Right atrium auricular region (tissue), 2 donors: ENCODE data around the gene TOR1AIP2. TPM values are rescaled to one million over a fixed set of nuclear protein-coding genes. Genes with fewer than 3 reads are reported as not detected.

Source experiments
- DNase-seq: peaks from one replicate; pipeline ENCODE4 v3.0.0-alpha.2; 2019; ENCODE audit warnings: low spot score
- H3K27ac ChIP-seq, 2 donors: fragments of 200-600 bp; sonication (generic); 1 replicate in 1 of 2; 2 replicates in 1 of 2; pipeline ENCODE4 v1.5.1; 2016 to 2019
- H3K27me3 ChIP-seq, 2 donors: fragments of 200-600 bp; sonication (generic); one replicate each; pipeline versions ENCODE4 v1.5.1 to v1.6.0; 2017 to 2019
- H3K36me3 ChIP-seq: fragments of 200-600 bp; sonication (generic); one replicate; pipeline ENCODE4 v1.5.1; 2016
- H3K4me1 ChIP-seq, 2 donors: fragments of 200-600 bp; sonication (generic); one replicate each; pipeline versions ENCODE4 v1.5.1 to v1.6.0; 2017 to 2019
- H3K4me3 ChIP-seq, 2 donors: fragments of 200-600 bp; sonication (generic); 1 replicate in 1 of 2; 2 replicates in 1 of 2; pipeline ENCODE4 v1.5.1; 2017 to 2019; ENCODE audit warnings: mild to moderate bottlenecking in 1 of 2, moderate library complexity in 1 of 2
- H3K9me3 ChIP-seq, 2 donors: fragments of 200-600 bp; sonication (generic); one replicate each; pipeline ENCODE4 v1.5.1; 2019
- total RNA-seq, 2 donors: library from RNA; depleted of rRNA; stranded (reverse); fragments of >200 nt; gene quantifications; one replicate each; pipeline ENCODE4 v1.1.0, GENCODE V29; 2016
- TF ChIP-seq, protein P1 (sequence below), 2 donors: fragments of 200-600 bp; sonication (generic); IDR thresholded peaks; one replicate each; pipeline ENCODE4 v1.5.1; 2019; ENCODE audit warnings: antibody characterized with exemption in 2 of 2

Gene TOR1AIP2
- total RNA-seq, 2 donors from 2014 or later = 44.7 to 59.7 TPM

DNA sequence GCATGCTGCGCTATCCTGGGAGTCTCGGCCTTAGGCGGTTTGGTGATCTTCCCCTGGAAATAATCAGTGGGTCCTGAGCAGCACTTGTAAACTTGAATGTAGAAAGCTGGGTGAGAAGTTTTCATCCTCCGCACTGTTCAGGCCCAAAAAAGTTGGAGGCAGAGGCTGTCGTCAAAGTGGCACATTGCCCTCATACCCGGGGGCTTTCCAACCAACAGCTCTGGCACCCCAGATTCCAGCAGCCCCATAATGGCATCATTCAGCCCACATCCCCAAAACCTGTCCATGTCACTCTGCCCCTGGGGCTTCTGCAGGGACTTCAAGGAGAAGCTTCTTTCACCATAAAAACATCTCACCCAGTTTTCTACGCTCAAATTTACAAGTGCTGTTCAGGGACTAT is 59.3 kb downstream of the TOR1AIP2 start:
- DNase-seq = no peak
- Histone ChIP-seq H3K36me3 (no peaks in the 10 kb centered on the region), H3K4me1 (peaks cover 0 to 30% of the 10 kb centered on the region in 2 donors), H3K9me3 (no peaks in the 10 kb centered on the region), H3K4me3 (no peak overlapping the region), H3K27me3 (no peaks in the 10 kb centered on the region), H3K27ac (peak overlapping the region; percentile 3 to 70)
- TF ChIP-seq, protein P1, sequence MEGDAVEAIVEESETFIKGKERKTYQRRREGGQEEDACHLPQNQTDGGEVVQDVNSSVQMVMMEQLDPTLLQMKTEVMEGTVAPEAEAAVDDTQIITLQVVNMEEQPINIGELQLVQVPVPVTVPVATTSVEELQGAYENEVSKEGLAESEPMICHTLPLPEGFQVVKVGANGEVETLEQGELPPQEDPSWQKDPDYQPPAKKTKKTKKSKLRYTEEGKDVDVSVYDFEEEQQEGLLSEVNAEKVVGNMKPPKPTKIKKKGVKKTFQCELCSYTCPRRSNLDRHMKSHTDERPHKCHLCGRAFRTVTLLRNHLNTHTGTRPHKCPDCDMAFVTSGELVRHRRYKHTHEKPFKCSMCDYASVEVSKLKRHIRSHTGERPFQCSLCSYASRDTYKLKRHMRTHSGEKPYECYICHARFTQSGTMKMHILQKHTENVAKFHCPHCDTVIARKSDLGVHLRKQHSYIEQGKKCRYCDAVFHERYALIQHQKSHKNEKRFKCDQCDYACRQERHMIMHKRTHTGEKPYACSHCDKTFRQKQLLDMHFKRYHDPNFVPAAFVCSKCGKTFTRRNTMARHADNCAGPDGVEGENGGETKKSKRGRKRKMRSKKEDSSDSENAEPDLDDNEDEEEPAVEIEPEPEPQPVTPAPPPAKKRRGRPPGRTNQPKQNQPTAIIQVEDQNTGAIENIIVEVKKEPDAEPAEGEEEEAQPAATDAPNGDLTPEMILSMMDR (IDR thresholded peaks at IDR 0.05) = no peak

DNA sequence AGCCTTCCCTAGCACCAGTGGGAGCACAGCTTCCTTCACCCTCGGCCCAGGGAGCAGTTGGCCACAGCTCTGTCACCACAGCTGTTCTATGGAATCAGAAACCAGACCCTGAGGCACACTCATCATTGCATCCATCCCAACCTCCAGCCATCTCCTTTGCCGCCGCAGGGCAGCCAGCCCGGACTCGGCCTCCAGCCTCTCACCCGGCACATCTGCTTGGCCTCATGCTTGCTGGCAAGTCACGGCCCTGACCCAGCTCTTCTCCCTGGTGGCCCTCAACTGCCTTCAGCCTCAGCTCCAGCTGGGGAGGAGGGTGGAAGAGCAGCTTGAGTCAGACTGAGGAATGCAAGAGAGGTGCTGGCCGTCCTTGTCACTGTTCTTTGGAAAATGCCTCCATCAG is 59.8 kb downstream of the TOR1AIP2 start:
- no peaks in the 10 kb centered on the region for H3K36me3 ChIP-seq
- H3K9me3 ChIP-seq = no peaks in the 10 kb centered on the region
- peak; percentile 71 for DNase-seq
- H3K27me3 ChIP-seq = no peaks in the 10 kb centered on the region
- no peak overlapping the region for H3K4me3 ChIP-seq
- peak overlapping the region; percentile 3 to 70 for H3K27ac ChIP-seq
- TF ChIP-seq, protein P1 (IDR thresholded peaks at IDR 0.05) = no peak
- H3K4me1 ChIP-seq = peaks cover 0 to 30% of the 10 kb centered on the region in 2 donors

DNA sequence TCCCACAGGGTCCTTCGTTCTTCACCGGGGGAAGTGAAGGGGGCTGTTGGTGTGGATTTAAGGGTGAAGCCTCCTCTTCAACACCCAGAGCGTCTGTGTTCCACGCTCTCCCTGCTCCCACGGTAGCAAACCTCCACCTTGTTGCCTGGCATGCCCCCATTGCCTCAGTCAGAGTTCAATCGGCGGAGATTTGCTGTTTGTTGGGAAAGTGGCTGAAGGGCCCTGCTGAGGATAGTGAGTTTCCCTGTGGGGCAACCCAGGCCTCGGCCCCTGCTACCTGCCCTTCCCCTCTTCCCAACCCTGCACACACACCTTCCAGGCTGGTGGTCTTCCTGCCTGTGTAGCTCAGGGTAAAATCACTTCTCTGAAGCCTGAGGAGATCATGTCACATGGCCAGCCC is 60.5 kb downstream of the TOR1AIP2 start:
- Histone ChIP-seq H3K27me3 (no peaks in the 10 kb centered on the region), H3K4me3 (no peak overlapping the region), H3K36me3 (no peaks in the 10 kb centered on the region), H3K4me1 (peaks cover 0 to 30% of the 10 kb centered on the region in 2 donors), H3K27ac (peak overlapping the region in 1 of 2 donors; percentile 70), H3K9me3 (no peaks in the 10 kb centered on the region)
- DNase-seq = no peak
- TF ChIP-seq, protein P1 (IDR thresholded peaks at IDR 0.05) = no peak

DNA sequence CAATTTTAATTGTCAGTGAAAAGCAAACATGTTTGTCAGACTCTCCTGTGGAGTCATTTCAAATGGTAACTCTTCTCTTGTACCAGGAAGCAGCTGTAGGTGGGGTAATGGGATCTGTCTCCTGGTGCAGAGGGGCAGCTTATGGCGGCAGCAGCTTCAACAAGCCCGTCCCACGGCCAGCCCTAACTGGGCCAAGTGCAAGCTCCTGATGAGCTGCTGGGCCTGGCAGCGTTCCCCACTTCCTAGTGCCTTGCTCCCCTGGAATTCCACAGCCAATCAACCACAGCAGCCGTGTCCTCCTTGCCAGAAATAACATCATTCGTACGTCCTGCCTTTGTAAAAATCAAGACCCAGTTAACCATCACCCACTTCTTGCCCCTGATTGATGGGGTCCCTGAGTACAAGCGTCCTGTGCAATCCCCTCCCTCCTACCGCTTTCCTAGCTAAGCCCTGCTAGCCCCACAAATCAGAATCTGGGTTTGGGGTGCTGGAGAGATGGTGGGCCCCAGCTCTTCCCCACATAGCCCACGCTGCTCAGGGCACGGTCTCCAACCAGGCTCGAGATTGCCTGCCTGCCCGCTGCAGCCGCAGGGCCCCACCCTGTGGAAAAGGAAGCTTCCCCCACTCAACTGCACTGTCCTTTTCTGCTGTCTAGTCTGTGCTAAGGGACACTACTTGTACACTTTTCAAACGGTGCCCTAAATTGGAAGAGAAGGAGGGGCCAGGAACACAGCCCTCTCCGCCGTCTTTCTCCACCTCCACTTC is 61.2 kb downstream of the TOR1AIP2 start:
- H3K4me1 ChIP-seq = peaks cover 0 to 30% of the 10 kb centered on the region in 2 donors
- no peaks in the 10 kb centered on the region for H3K36me3 ChIP-seq
- no peaks in the 10 kb centered on the region for H3K9me3 ChIP-seq
- peak; percentile 70 for DNase-seq
- TF ChIP-seq, protein P1 (IDR thresholded peaks at IDR 0.05) = no peak
- H3K27ac ChIP-seq = peak overlapping the region in 1 of 2 donors; percentile 34
- H3K27me3 ChIP-seq = no peaks in the 10 kb centered on the region
- H3K4me3 ChIP-seq = no peak overlapping the region

DNA sequence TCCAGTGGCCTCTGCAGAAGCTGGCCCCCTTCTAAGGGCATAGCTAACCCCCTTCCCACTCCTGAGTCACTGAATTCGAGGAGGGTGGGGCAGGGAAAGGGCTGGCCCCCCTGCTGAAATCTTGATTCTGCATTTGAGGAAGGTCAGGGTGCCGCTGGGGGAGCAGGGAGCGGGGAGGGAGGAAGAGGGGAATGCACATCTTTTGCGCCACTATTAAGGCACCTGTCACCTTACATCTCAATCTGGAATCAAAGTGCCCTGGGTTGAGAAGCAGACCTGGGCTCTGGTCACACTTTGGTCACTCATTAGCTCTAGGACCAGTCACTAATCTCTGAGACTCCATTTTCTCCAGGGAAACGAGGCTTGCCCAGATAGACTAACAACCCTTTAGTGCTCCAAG is 62.0 kb downstream of the TOR1AIP2 start:
- TF ChIP-seq, protein P1 (IDR thresholded peaks at IDR 0.05) = no peak
- H3K27me3 ChIP-seq = no peaks in the 10 kb centered on the region
- peak overlapping the region in 1 of 2 donors; percentile 43 for H3K4me3 ChIP-seq
- DNase-seq = no peak
- no peaks in the 10 kb centered on the region for H3K9me3 ChIP-seq
- H3K36me3 ChIP-seq = no peaks in the 10 kb centered on the region
- peak overlapping the region in 1 of 2 donors; percentile 34 for H3K27ac ChIP-seq
- peaks cover 0 to 30% of the 10 kb centered on the region in 2 donors for H3K4me1 ChIP-seq

DNA sequence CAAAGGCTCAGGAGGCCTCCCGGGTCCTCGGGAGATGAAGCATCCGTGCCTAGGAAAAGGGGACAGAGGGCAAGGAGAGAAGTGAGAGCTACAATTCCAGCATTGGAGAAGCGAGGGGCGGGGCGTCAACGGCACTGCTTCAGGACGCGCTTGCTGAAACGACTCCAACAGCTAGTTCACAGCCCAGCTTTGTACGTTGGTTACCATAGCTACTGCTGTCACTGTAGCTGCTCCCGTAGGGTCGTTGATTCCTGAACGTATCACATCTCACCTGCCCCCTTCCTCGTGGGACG is 63.1 kb downstream of the TOR1AIP2 start:
- TF ChIP-seq, protein P1 (IDR thresholded peaks at IDR 0.05) = no peak
- Histone ChIP-seq H3K27ac (peak overlapping the region in 1 of 2 donors; percentile 40), H3K9me3 (no peaks in the 10 kb centered on the region), H3K27me3 (no peaks in the 10 kb centered on the region), H3K4me3 (peak overlapping the region; percentile 29 to 43), H3K36me3 (no peaks in the 10 kb centered on the region), H3K4me1 (peaks cover 0 to 30% of the 10 kb centered on the region in 2 donors)
- DNase-seq = no peak
